ENCODE measurements around the gene RCSD1. TPM values are rescaled to one million over a fixed set of nuclear protein-coding genes. Genes with fewer than 3 reads are reported as not detected.

Gene RCSD1
- total RNA-seq, 4 donors from 2014 or later = 7.1 to 14.2 (median 10.8) TPM

DNA sequence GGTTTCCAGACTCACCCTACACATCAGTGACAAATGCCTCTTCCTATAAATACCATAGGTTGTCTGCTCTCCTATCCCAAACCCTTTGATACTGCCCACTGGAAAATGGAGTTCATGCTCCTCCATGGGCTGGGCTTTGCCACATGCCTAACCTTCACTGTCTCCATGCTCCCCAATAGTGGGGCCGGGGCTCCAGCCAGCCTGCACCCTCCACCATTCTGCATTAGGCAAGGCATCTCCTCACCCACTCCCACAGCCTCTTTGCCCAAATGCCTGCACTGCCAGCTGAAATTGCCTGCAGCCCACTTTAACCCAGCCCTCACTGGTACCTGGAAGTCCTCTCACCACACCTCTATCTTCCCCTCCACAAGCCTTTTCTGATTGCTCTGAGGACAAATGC is 73.5 kb downstream of the RCSD1 start:
- H3K4me1 ChIP-seq = no peaks in the 10 kb centered on the region
- no peak for TF ChIP-seq POLR2A (IDR thresholded peaks at IDR 0.05)
- no peaks in the 10 kb centered on the region for H3K9me3 ChIP-seq
- no peaks in the 10 kb centered on the region for H3K27me3 ChIP-seq
- intact Hi-C loops (cut with DNase I) = no loop called here
- no peak for DNase-seq
- H3K27ac ChIP-seq = no peak overlapping the region
- H3K36me3 ChIP-seq = no peaks in the 10 kb centered on the region
- WGBS, 2 donors = 90 to 100% methylated on average over 1 of the region's 1 CpG
- H3K4me3 ChIP-seq (replicated peaks in 1 of 3) = no peak overlapping the region

DNA sequence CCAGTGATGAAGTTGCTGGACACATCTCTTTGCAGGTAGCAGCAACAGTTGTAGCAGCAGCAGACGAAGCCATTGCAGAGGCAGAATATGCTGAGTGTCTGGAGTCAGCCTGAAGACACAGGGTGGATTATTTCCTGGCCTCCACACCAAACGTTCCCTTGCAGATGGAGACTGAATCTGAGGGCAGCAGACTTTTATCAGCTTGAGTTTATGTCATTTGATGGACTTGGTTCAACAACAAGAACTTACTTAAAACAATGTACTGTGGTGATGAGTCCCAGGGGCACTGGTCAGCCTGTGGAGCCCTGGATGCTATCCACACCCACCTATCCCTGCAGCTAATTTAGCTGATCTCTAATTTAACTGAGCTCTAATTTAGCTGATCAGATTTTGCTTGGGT is 74.7 kb downstream of the RCSD1 start:
- H3K27ac ChIP-seq = no peak overlapping the region
- no peak overlapping the region for H3K4me3 ChIP-seq (replicated peaks in 1 of 3)
- no peaks in the 10 kb centered on the region for H3K36me3 ChIP-seq
- intact Hi-C loops (cut with DNase I) = no loop called here
- no peaks in the 10 kb centered on the region for H3K9me3 ChIP-seq
- no peak for DNase-seq
- no peaks in the 10 kb centered on the region for H3K4me1 ChIP-seq
- no peaks in the 10 kb centered on the region for H3K27me3 ChIP-seq
- WGBS, 2 donors = 58 to 66% methylated on average over 2 of the region's 2 CpGs
- TF ChIP-seq, protein P1, sequence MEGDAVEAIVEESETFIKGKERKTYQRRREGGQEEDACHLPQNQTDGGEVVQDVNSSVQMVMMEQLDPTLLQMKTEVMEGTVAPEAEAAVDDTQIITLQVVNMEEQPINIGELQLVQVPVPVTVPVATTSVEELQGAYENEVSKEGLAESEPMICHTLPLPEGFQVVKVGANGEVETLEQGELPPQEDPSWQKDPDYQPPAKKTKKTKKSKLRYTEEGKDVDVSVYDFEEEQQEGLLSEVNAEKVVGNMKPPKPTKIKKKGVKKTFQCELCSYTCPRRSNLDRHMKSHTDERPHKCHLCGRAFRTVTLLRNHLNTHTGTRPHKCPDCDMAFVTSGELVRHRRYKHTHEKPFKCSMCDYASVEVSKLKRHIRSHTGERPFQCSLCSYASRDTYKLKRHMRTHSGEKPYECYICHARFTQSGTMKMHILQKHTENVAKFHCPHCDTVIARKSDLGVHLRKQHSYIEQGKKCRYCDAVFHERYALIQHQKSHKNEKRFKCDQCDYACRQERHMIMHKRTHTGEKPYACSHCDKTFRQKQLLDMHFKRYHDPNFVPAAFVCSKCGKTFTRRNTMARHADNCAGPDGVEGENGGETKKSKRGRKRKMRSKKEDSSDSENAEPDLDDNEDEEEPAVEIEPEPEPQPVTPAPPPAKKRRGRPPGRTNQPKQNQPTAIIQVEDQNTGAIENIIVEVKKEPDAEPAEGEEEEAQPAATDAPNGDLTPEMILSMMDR (IDR thresholded peaks at IDR 0.05) = no peak
- no peak for TF ChIP-seq POLR2A (IDR thresholded peaks at IDR 0.05)

GRCh38 chr1:167705250-167705649 is 75.2 kb downstream of the RCSD1 start:
- Histone ChIP-seq H3K36me3 (no peaks in the 10 kb centered on the region), H3K27ac (no peak overlapping the region), H3K9me3 (no peaks in the 10 kb centered on the region), H3K27me3 (no peaks in the 10 kb centered on the region), H3K4me3 (replicated peaks in 1 of 3) (no peak overlapping the region), H3K4me1 (no peaks in the 10 kb centered on the region)
- TF ChIP-seq POLR2A (IDR thresholded peaks at IDR 0.05) = no peak
- TF ChIP-seq, protein P1 (IDR thresholded peaks at IDR 0.05) = no peak
- intact Hi-C loops (cut with DNase I) = no loop called here
- DNase-seq = no peak
- 39 to 47% methylated on average over 6 of the region's 6 CpGs for WGBS, 2 donors

GRCh38 chr1:167706363-167706762 is 76.3 kb downstream of the RCSD1 start:
- H3K36me3 ChIP-seq = no peaks in the 10 kb centered on the region
- no peaks in the 10 kb centered on the region for H3K27me3 ChIP-seq
- 88 to 92% methylated on average over 2 of the region's 2 CpGs for WGBS, 2 donors
- no peak overlapping the region for H3K4me3 ChIP-seq (replicated peaks in 1 of 3)
- no peak overlapping the region for H3K27ac ChIP-seq
- H3K4me1 ChIP-seq = no peaks in the 10 kb centered on the region
- DNase-seq = no peak
- no peaks in the 10 kb centered on the region for H3K9me3 ChIP-seq
- TF ChIP-seq POLR2A (IDR thresholded peaks at IDR 0.05) = no peak
- TF ChIP-seq, protein P1 (IDR thresholded peaks at IDR 0.05) = no peak
- intact Hi-C loops (cut with DNase I) = no loop called here

DNA sequence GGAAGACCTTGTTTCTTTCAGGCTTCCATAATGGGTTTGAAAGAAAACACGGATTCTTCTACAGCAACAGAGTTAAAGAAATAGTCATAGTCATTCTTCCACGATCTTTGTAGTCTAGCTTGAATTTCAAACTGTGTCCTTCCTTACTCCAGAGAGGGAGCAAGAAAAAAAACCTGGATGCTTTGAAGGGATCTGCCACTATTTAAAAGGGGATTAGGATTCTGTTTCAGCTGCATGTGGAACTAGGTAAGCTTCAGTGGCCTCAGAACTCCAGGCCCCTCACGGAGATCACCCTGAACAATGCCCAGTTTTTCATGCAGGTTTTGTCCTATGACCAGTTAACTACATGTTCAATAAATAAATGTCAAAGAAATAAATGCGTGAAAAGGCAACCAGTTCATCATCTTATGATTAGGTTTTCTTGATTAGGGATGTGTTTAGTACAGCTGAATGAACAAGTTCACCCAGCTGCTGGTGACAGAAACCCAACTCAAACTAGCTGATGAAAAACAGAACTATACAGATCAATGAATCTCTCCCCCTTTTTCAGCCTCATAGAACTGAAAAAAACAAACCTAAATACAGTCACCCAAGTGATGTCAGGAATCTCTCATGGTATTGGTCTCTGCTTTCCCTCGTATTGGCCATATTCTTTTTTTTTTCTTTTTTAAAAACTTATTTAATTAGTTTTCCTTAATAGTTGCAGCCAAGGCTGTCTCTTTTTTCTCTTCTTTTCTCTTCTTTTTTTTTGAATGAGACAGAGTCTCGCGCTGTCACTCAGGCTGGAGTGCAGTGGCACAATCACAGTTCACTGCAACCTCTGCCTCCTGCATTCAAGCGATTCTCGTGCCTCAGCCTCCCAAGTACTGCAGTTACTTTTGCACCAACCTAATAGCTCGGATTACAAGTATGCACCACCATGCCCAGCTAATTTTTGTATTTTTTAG is 77.2 kb downstream of the RCSD1 start:
- Histone ChIP-seq H3K4me1 (no peaks in the 10 kb centered on the region), H3K4me3 (replicated peaks in 1 of 3) (no peak overlapping the region), H3K9me3 (no peaks in the 10 kb centered on the region), H3K27me3 (no peaks in the 10 kb centered on the region), H3K36me3 (no peaks in the 10 kb centered on the region), H3K27ac (no peak overlapping the region)
- 88 to 90% methylated on average over 10 of the region's 10 CpGs for WGBS, 2 donors
- DNase-seq = no peak
- TF ChIP-seq, protein P1 (IDR thresholded peaks at IDR 0.05) = no peak
- no peak for TF ChIP-seq POLR2A (IDR thresholded peaks at IDR 0.05)
- intact Hi-C loops (cut with DNase I) = no loop called here

All from thyroid gland (tissue), 4 donors.